ENCODE data around the gene AMPD3.

Gene AMPD3

DNA sequence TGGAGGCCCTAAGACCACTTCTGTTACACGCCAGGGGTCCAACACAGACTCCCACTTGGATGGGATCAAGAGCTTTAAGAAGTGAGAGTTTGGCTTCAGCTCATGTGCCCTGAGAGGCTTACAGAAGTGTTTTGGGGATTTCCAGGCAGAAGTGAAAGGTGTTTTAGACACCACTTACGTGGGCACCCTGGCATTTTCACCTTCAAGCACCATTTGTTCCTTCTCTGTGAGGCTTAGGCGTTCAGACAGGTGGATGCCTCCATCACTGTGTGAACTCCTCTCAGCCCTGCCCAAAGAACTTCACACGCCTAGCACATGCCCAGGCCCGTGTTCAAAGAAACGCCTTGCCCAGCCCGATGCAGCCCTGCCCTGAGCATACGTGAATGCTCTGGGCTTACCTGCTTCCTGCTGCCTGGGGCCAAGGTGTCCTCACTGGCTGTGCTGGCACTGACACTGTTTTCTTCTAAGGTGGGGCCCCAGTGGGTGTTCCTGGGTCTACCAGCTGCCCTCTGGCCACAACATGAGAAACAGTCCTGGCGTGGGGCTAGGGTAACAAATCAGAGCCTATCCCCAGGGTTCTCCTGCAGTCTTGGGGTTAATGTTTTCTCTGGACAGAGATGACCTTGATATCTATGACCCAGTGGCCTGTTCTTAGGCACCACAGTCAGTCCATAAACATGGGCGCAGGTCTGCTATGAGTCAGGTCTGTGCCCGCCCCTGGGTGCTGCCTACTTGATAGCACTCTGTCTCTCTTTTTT is 34.0 kb downstream of the AMPD3 start:
- DNase-seq (ENCODE audit: low spot score): no peak

GRCh38 chr11:10490032-10490397 is 35.0 kb downstream of the AMPD3 start:
- DNase-seq (ENCODE audit: low spot score): no peak

- DNase-seq (ENCODE audit: low spot score): peak; percentile 98
These were observed 35.6 kb downstream of the AMPD3 start for GRCh38 chr11:10490398-10491241.

DNA sequence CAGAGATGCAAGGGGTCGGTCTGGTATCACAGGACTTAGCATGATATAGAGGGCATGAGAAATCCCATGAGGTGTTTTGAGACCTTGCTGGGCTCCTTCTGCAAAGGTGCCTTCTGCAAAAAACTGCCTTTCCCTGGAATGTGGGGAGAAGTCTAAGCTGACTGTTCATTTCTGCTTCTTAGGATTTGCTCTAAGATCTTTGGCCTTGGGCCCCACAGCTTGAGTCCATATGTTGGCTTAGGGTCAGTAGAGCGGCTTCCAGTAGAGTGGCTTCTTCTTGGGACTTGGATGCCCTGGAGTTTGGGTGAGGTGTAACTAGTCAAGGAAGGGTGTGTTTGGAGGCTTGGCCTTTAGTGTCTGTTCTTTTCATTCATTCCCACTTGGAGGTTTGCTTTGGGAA is 37.0 kb downstream of the AMPD3 start:
- DNase-seq (ENCODE audit: low spot score): no peak

GRCh38 chr11:10493041-10493663 is 38.1 kb downstream of the AMPD3 start:
- no peak for DNase-seq (ENCODE audit: low spot score)

GRCh38 chr11:10494636-10495463 is 39.8 kb downstream of the AMPD3 start:
- DNase-seq (ENCODE audit: low spot score): no peak

GRCh38 chr11:10495464-10495786 is 40.4 kb downstream of the AMPD3 start:
- no peak for DNase-seq (ENCODE audit: low spot score)

DNA sequence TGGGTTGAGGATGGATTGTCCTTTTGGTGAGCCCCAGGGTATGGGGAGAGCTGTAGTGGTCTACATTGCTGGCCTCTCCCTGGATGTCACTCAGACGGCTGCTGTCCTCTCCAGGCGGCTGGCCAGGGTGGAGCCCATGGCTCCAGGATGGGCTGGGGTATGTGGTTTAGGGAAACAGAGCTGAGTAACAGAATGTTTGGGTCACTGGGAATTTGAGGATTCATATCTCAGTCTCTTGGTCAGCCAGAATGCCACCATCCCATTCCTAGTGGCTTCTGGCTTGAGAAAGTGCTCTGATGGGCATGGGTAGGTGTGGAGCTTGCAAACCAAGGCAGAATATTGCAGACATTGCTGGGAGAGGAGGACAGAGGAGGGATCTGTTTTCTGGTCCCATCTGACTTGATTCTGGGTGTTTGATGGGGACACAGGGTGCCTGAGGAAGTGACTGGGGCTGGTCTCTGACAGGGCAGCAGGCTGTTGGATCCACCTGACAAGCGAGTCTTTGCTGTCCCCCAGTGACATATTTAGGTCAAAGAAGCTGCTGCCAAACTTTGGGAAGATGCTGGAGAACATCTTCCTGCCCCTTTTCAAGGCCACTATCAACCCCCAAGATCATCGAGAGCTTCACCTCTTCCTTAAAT is 41.4 kb downstream of the AMPD3 start:
- peak; percentile 6 for DNase-seq (ENCODE audit: low spot score)

DNA sequence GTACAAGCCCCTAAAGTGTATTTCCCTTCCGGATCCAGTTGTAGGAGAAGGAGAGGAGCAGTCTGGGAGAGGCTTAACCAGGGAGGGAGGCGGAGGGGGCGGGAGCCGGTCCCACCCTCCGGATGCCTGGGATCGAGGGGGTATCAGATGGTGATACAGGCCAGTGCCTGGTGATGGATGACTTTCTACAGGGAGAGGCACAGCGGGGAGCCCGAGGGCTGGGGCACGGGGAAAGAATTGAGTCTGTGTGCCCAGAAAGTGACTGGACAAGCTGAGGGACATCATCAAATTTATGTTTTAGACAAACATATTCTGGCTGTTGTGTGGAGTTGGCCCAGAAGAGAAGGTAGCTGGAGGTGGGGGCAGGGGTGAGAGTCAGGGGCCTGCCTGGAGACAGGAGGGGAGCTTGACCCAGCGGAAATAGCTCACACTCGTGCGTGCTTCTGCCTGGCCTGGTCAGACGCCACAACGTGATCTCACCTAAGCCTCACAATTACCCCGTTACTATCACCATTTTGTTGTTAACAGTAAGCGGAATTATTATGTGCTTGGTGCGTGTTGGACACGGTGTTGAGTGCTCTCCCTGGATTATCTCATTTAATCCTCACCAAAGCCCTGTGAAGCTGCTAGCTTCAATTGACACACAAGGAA is 42.4 kb downstream of the AMPD3 start:
- peak; percentile 4 for DNase-seq (ENCODE audit: low spot score)

- peak; percentile 2 for DNase-seq (ENCODE audit: low spot score)
These were observed 42.9 kb downstream of the AMPD3 start for GRCh38 chr11:10498022-10498400.

DNA sequence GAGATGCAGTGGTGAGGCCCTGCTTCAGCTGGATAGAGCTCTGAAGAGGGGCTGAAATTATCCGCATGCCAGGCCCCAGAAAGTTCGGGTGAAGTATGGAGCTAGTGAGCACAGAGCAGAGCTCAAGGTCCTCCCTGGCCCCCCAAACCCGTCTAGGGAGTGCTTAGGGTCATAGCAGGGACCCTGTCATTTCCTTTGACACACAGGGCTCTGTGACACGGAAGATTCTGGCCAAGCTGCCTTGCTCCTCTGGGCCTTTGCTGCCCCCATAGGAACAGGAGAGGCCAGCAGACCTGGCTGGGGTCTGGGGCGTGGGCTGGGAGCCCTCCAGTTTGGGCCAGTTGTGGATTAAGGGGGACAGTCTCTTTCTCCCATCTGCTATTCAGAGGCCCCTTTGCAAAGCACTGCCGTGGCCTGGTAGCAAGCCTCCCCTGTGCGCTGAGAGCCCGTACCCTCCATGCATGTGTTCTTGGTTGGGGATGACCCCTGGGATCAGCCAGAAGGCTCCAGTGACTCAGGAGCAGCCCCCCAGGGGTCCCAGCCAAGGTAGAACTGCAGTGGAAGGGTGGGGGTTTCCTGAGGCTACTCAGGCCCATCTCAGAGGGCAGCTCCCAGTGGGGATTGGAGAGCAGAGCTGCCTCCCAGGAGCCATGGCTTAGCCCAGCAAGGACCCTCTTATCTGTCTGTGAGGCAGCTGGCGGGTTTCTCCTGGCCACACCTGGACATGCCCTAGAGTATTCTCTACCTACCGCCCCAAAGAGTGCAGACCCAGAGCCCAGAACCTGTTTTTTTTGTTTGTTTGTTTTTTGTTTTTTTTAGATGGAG is 43.6 kb downstream of the AMPD3 start:
- peak; percentile 6 for DNase-seq (ENCODE audit: low spot score)

GRCh38 chr11:10499452-10499851 is 44.4 kb downstream of the AMPD3 start:
- DNase-seq (ENCODE audit: low spot score): no peak

GRCh38 chr11:10499874-10500601 is 45.0 kb downstream of the AMPD3 start:
- peak; percentile 5 for DNase-seq (ENCODE audit: low spot score)

GRCh38 chr11:10500757-10501684 is 46.0 kb downstream of the AMPD3 start:
- DNase-seq (ENCODE audit: low spot score): peak; percentile 5

GRCh38 chr11:10502065-10502680 is 47.1 kb downstream of the AMPD3 start:
- no peak for DNase-seq (ENCODE audit: low spot score)

DNA sequence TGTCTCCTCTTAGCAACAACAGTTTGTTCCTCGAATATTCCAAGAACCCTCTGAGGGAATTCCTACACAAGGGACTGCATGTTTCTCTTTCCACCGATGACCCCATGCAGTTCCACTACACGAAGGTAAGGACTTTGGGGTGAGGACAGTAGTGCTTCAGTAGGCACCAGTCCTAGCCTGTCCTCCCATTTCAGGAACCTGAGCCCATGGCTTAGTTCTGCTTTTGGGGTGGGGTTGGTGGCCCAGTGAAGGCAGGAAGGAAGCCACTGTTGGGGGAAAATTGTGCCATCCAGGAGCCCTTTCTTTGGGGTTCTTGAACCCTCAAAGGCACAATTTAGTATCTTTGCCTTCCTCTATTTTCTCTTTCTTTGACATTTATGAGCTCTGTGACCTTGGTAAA is 47.7 kb downstream of the AMPD3 start:
- no peak for DNase-seq (ENCODE audit: low spot score)

GRCh38 chr11:10503221-10503620 is 48.2 kb downstream of the AMPD3 start:
- DNase-seq (ENCODE audit: low spot score): no peak

Data from AG20443 (cell line).